ENCODE results near the gene PRR3. TPM values are rescaled to one million over a fixed set of nuclear protein-coding genes. Genes with fewer than 3 reads are reported as not detected.

PRR3 gene
- total RNA-seq, 1 experiment from 2014 or later = 6.1 TPM

GRCh38 chr6:30508890-30509736 is 48.0 kb upstream of the PRR3 start:
- CTCF ChIA-PET = no interaction called here

GRCh38 chr6:30510419-30511168 is 46.5 kb upstream of the PRR3 start:
- H3K4me1 ChIP-seq (ENCODE audit: insufficient read depth, low read length) = 0 out of 2 replicates have a peak, but pooled peaks cover 7% of the 10 kb centered on the region
- DNase-seq (no peak), ATAC-seq (no peak)
- no peak overlapping the region for H3K9ac ChIP-seq (ENCODE audit: low read length)
- H3K27ac ChIP-seq (ENCODE audit: low read length) = no peak overlapping the region
- H3K36me3 ChIP-seq (ENCODE audit: low read depth, low read length) = no peaks in the 10 kb centered on the region
- no peaks in the 10 kb centered on the region for H3F3A ChIP-seq (ENCODE audit: low read length, unreplicated experiment)
- no TSS peak for BruUV-seq (replicated peaks)
- no peak overlapping the region for H2AFZ ChIP-seq (ENCODE audit: low read length)
- H3K9me2 ChIP-seq (replicated peaks; ENCODE audit: low read length) = no peaks in the 10 kb centered on the region
- H3K79me2 ChIP-seq (ENCODE audit: low read length) = no peaks in the 10 kb centered on the region
- intact Hi-C loops (cut with micrococcal nuclease) = no loop called here
- CTCF ChIA-PET = interaction anchor here (0.7 kb wide), 1 partner anchor 34 kb away, joined by 3 read pairs; no protein-coding TSS in a partner anchor
- H4K20me1 ChIP-seq (ENCODE audit: low read length) = no peaks in the 10 kb centered on the region
- no peak for TF ChIP-seq EZH2phosphoT487 (IDR thresholded peaks at IDR 0.05; ENCODE audit: borderline replicate concordance, low read length)
- TF ChIP-seq CTCF (conservative IDR thresholded peaks at IDR 0.05; ENCODE audit: low read depth, low read length) = no peak
- TF ChIP-seq EZH2 (IDR thresholded peaks at IDR 0.05; ENCODE audit: low read length, unreplicated experiment) = no peak
- H3K27me3 ChIP-seq (ENCODE audit: low read length) = no peaks in the 10 kb centered on the region
- H3K4me2 ChIP-seq (ENCODE audit: low read length) = no peak overlapping the region
- no peak overlapping the region for H3K4me3 ChIP-seq (ENCODE audit: low read length)
- POLR2A ChIA-PET (ENCODE audit: unreplicated experiment) = interaction anchor here (0.6 kb wide), 1 partner anchor 16 kb away, joined by 5 read pairs; no protein-coding TSS in a partner anchor
- no peaks in the 10 kb centered on the region for H3K9me3 ChIP-seq (ENCODE audit: low read length)

More at GRCh38 chr6:30508890-30509736, 48.0 kb upstream of the PRR3 start:
- H3K4me2 ChIP-seq (ENCODE audit: low read length) = no peak overlapping the region
- no peaks in the 10 kb centered on the region for H3F3A ChIP-seq (ENCODE audit: low read length, unreplicated experiment)
- no TSS peak for BruUV-seq (replicated peaks)
- no peak for TF ChIP-seq EZH2 (IDR thresholded peaks at IDR 0.05; ENCODE audit: low read length, unreplicated experiment)
- no peak for TF ChIP-seq EZH2phosphoT487 (IDR thresholded peaks at IDR 0.05; ENCODE audit: borderline replicate concordance, low read length)
- no peak for TF ChIP-seq CTCF (conservative IDR thresholded peaks at IDR 0.05; ENCODE audit: low read depth, low read length)
- H2AFZ ChIP-seq (ENCODE audit: low read length) = peak overlapping the region; percentile 40; the same call in 1 of the 2 replicates
- no peaks in the 10 kb centered on the region for H3K9me3 ChIP-seq (ENCODE audit: low read length)
- H3K36me3 ChIP-seq (ENCODE audit: low read depth, low read length) = no peaks in the 10 kb centered on the region
- H4K20me1 ChIP-seq (ENCODE audit: low read length) = no peaks in the 10 kb centered on the region
- H3K4me3 ChIP-seq (ENCODE audit: low read length) = no peak overlapping the region
- 0 out of 2 replicates have a peak, but pooled peaks cover 7% of the 10 kb centered on the region for H3K4me1 ChIP-seq (ENCODE audit: insufficient read depth, low read length)
- H3K27me3 ChIP-seq (ENCODE audit: low read length) = no peaks in the 10 kb centered on the region
- intact Hi-C loops (cut with micrococcal nuclease) = no loop called here
- no peak overlapping the region for H3K9ac ChIP-seq (ENCODE audit: low read length)
- no peaks in the 10 kb centered on the region for H3K79me2 ChIP-seq (ENCODE audit: low read length)
- ATAC-seq = no peak
- peak; percentile 25 for DNase-seq
- H3K27ac ChIP-seq (ENCODE audit: low read length) = no peak overlapping the region
- no peaks in the 10 kb centered on the region for H3K9me2 ChIP-seq (replicated peaks; ENCODE audit: low read length)
- POLR2A ChIA-PET (ENCODE audit: unreplicated experiment) = interaction anchor here (0.7 kb wide), 1 partner anchor 12 kb away, joined by 3 read pairs; no protein-coding TSS in a partner anchor

Data from PC-3 (cell line).